Cardiac muscle cell (in vitro differentiated cells and primary cell): ENCODE results near the gene GUCY1B1. TPM values are rescaled to one million over a fixed set of nuclear protein-coding genes. Genes with fewer than 3 reads are reported as not detected.

ENCODE experiments used
- DNase-seq, 2 donors: peaks; one replicate each; pipeline versions ENCODE4 v3.0.0 to v3.0.0-alpha.2; 2010 to 2017; ENCODE audit warnings: low read depth in 1 of 2, low spot score in 1 of 2
- H3K27ac ChIP-seq: fragments of 200-600 bp; sonication (generic); 2 replicates; pipeline ENCODE4 v1.5.1; 2016
- H3K27me3 ChIP-seq: fragments of 200-600 bp; sonication (generic); 2 replicates; pipeline ENCODE4 v1.6.0; 2016; ENCODE audit warnings: control low read depth
- H3K36me3 ChIP-seq: fragments of 200-600 bp; sonication (generic); 2 replicates; pipeline ENCODE4 v1.5.1; 2016; ENCODE audit warnings: control low read depth
- H3K4me1 ChIP-seq: fragments of 200-600 bp; sonication (generic); 2 replicates; pipeline ENCODE4 v1.8.1; 2017; ENCODE audit warnings: low read depth, mild to moderate bottlenecking, mixed run types
- H3K4me3 ChIP-seq: fragments of 200-600 bp; sonication (generic); 2 replicates; pipeline ENCODE4 v1.5.1; 2016; ENCODE audit warnings: mild to moderate bottlenecking
- H3K9me3 ChIP-seq: fragments of 200-600 bp; sonication (generic); 2 replicates; pipeline ENCODE4 v1.5.1; 2017; ENCODE audit warnings: low read depth, mild to moderate bottlenecking, control low read depth
- CTCF ChIP-seq: IDR thresholded peaks from 2 replicates; pipeline ENCODE4 v1.5.1; 2012; ENCODE audit warnings: low read depth, mild to moderate bottlenecking, low read length
- polyA plus RNA-seq: library from polyadenylated mRNA; unstranded; fragments of >200 nt; fragmentation: Nextera tagmentation; extraction: Ambion mirVana; gene quantifications from 2 replicates; pipeline ENCODE4 v1.2.1, GENCODE V29; 2016
- total RNA-seq: library from RNA; depleted of rRNA; stranded (reverse); fragments of >200 nt; gene quantifications from 2 replicates; pipeline ENCODE4 v1.2.3, GENCODE V29; 2016

The GUCY1B1 gene
- total and polyA plus RNA-seq, 2 experiments from 2014 or later = 19.1 to 26.6 TPM

GRCh38 chr4:155761047-155761446, 2.2 kb downstream of the GUCY1B1 start:
- no peak overlapping the region for H3K4me3 ChIP-seq
- no peaks in the 10 kb centered on the region for H3K36me3 ChIP-seq
- no peaks in the 10 kb centered on the region for H3K27me3 ChIP-seq
- peaks cover 10% of the 10 kb centered on the region for H3K4me1 ChIP-seq
- H3K27ac ChIP-seq = no peak overlapping the region
- DNase-seq = no peak
- H3K9me3 ChIP-seq = no peaks in the 10 kb centered on the region
- TF ChIP-seq CTCF = no peak

GRCh38 chr4:155761916-155762315, 3.1 kb downstream of the GUCY1B1 start:
- no peak for DNase-seq
- no peak overlapping the region for H3K27ac ChIP-seq
- no peak for TF ChIP-seq CTCF
- peaks cover 10% of the 10 kb centered on the region for H3K4me1 ChIP-seq
- no peaks in the 10 kb centered on the region for H3K27me3 ChIP-seq
- H3K36me3 ChIP-seq = no peaks in the 10 kb centered on the region
- no peak overlapping the region for H3K4me3 ChIP-seq
- no peaks in the 10 kb centered on the region for H3K9me3 ChIP-seq

GRCh38 chr4:155762334-155762733, 3.5 kb downstream of the GUCY1B1 start:
- Histone ChIP-seq H3K27me3 (no peaks in the 10 kb centered on the region), H3K4me1 (peaks cover 10% of the 10 kb centered on the region), H3K36me3 (no peaks in the 10 kb centered on the region), H3K27ac (no peak overlapping the region), H3K4me3 (no peak overlapping the region), H3K9me3 (no peaks in the 10 kb centered on the region)
- DNase-seq = no peak
- no peak for TF ChIP-seq CTCF

GRCh38 chr4:155763551-155763950, 4.7 kb downstream of the GUCY1B1 start:
- no peak overlapping the region for H3K4me3 ChIP-seq
- H3K27me3 ChIP-seq = no peaks in the 10 kb centered on the region
- H3K36me3 ChIP-seq = no peaks in the 10 kb centered on the region
- DNase-seq = no peak
- no peak for TF ChIP-seq CTCF
- H3K9me3 ChIP-seq = no peaks in the 10 kb centered on the region
- H3K27ac ChIP-seq = no peak overlapping the region
- peaks cover 4% of the 10 kb centered on the region for H3K4me1 ChIP-seq

GRCh38 chr4:155765149-155765548, 6.3 kb downstream of the GUCY1B1 start:
- Histone ChIP-seq H3K27me3 (no peaks in the 10 kb centered on the region), H3K4me3 (no peak overlapping the region), H3K27ac (no peak overlapping the region), H3K36me3 (no peaks in the 10 kb centered on the region), H3K9me3 (no peaks in the 10 kb centered on the region), H3K4me1 (peaks cover under 1% of the 10 kb centered on the region)
- TF ChIP-seq CTCF = no peak
- no peak for DNase-seq

GRCh38 chr4:155766622-155767021, 7.8 kb downstream of the GUCY1B1 start:
- no peaks in the 10 kb centered on the region for H3K36me3 ChIP-seq
- H3K4me3 ChIP-seq = no peak overlapping the region
- DNase-seq = no peak
- TF ChIP-seq CTCF = no peak
- H3K27ac ChIP-seq = no peak overlapping the region
- no peaks in the 10 kb centered on the region for H3K4me1 ChIP-seq
- no peaks in the 10 kb centered on the region for H3K9me3 ChIP-seq
- H3K27me3 ChIP-seq = no peaks in the 10 kb centered on the region
